Stimulated activated naive CD4-positive, alpha-beta T cell treated with Interleukin-2 at 50 U/mL for 16 hours (primary cell): ENCODE measurements around the gene PAOX.

ENCODE experiments used
- DNase-seq: peaks from one replicate; lab custom pipeline; 2025; lab: John Stamatoyannopoulos, UW

PAOX gene

GRCh38 chr10:133388236-133388972 is 9.3 kb downstream of the PAOX start:
- DNase-seq = no peak

GRCh38 chr10:133388973-133389818 is 10.1 kb downstream of the PAOX start:
- peak; percentile 42 for DNase-seq

GRCh38 chr10:133390597-133391248 is 11.7 kb downstream of the PAOX start:
- DNase-seq = peak; percentile 12

- DNase-seq = no peak
Measured at GRCh38 chr10:133391249-133391635, 12.2 kb downstream of the PAOX start.

GRCh38 chr10:133391761-133392518 is 12.9 kb downstream of the PAOX start:
- DNase-seq = peak; percentile 20

GRCh38 chr10:133393401-133394063 is 14.5 kb downstream of the PAOX start:
- no peak for DNase-seq

GRCh38 chr10:133394064-133394663 is 15.1 kb downstream of the PAOX start, which contains the start of gene MTG1:
TSS of gene MTG1 (plus strand) at chr10:133394157. CDS start at chr10:133394221, 64 bp downstream.
- DNase-seq = peak; percentile 87

- no peak for DNase-seq
Measured at GRCh38 chr10:133394801-133395221, 15.7 kb downstream of the PAOX start.

GRCh38 chr10:133396035-133396624 is 17.1 kb downstream of the PAOX start:
- no peak for DNase-seq

- DNase-seq = no peak
Measured at GRCh38 chr10:133397938-133398337, 18.9 kb downstream of the PAOX start.

- no peak for DNase-seq
Measured at GRCh38 chr10:133399123-133399601, 20.1 kb downstream of the PAOX start.

- no peak for DNase-seq
Measured at GRCh38 chr10:133400624-133401424, 21.8 kb downstream of the PAOX start.

- no peak for DNase-seq
Measured at GRCh38 chr10:133401500-133401899, 22.4 kb downstream of the PAOX start.

GRCh38 chr10:133401981-133402725 is 23.1 kb downstream of the PAOX start:
- no peak for DNase-seq

GRCh38 chr10:133403359-133403758 is 24.3 kb downstream of the PAOX start:
- DNase-seq = no peak

GRCh38 chr10:133403784-133404183 is 24.7 kb downstream of the PAOX start:
- DNase-seq = no peak

GRCh38 chr10:133405272-133405671 is 26.2 kb downstream of the PAOX start:
- no peak for DNase-seq

- no peak for DNase-seq
Measured at GRCh38 chr10:133405844-133406527, 26.9 kb downstream of the PAOX start.
